BLaER1 (cell line): ENCODE measurements around the gene RAMACL.
"Not testable (repeated sequence)": the region's sequence is repeated elsewhere in the genome, so short reads cannot be mapped to it uniquely, and the experiment has no call there.

Source experiments
- H3K27ac ChIP-seq: shearing (Covaris generic); formaldehyde crosslinking; 2 replicates; pipeline ENCODE4 v1.8.1; 2022
- H3K27me3 ChIP-seq: shearing (Covaris generic); formaldehyde crosslinking; 2 replicates; pipeline ENCODE4 v1.8.1; 2022
- H3K36me3 ChIP-seq: shearing (Covaris generic); formaldehyde crosslinking; 2 replicates; pipeline ENCODE4 v1.8.1; 2022
- H3K4me1 ChIP-seq: shearing (Covaris generic); formaldehyde crosslinking; 2 replicates; pipeline ENCODE4 v1.8.1; 2022
- H3K4me2 ChIP-seq: shearing (Covaris generic); formaldehyde crosslinking; 2 replicates; pipeline ENCODE4 v1.8.1; 2022
- H3K4me3 ChIP-seq: shearing (Covaris generic); formaldehyde crosslinking; 2 replicates; pipeline ENCODE4 v1.8.1; 2022
- H3K9ac ChIP-seq: shearing (Covaris generic); formaldehyde crosslinking; 2 replicates; pipeline ENCODE4 v1.8.1; 2022
- H3K9me3 ChIP-seq: shearing (Covaris generic); formaldehyde crosslinking; 2 replicates; pipeline ENCODE4 v1.8.1; 2022
- H4K20me1 ChIP-seq: shearing (Covaris generic); formaldehyde crosslinking; 2 replicates; pipeline ENCODE4 v1.8.1; 2022
- Cebpa-rat ChIP-seq: shearing (Covaris generic); IDR thresholded peaks from 2 replicates; pipeline ENCODE4 v1.8.1; 2022

Gene RAMACL

GRCh38 chr6:166586424-166587156, at the start of gene RAMACL:
Gene RAMACL, minus strand, starts transcription at chr6:166586678. Its CDS starts 201 bp downstream, at chr6:166586477.
- Histone ChIP-seq H3K27ac (peak within 1 kb of the TSS; percentile 39; the same call in 1 of the 2 replicates), H4K20me1 (peaks cover 8% of the 10 kb centered on the region; the same call in 1 of the 2 replicates), H3K4me1 (peaks cover 47% of the 10 kb centered on the region), H3K27me3 (no peaks in the 10 kb centered on the region), H3K4me2 (peak within 1 kb of the TSS; percentile 86), H3K9me3 (no peaks in the 10 kb centered on the region), H3K36me3 (no peaks in the 10 kb centered on the region), H3K9ac (no peak within 1 kb of the TSS), H3K4me3 (no peak within 1 kb of the TSS)
- no peak for TF ChIP-seq Cebpa-rat

DNA sequence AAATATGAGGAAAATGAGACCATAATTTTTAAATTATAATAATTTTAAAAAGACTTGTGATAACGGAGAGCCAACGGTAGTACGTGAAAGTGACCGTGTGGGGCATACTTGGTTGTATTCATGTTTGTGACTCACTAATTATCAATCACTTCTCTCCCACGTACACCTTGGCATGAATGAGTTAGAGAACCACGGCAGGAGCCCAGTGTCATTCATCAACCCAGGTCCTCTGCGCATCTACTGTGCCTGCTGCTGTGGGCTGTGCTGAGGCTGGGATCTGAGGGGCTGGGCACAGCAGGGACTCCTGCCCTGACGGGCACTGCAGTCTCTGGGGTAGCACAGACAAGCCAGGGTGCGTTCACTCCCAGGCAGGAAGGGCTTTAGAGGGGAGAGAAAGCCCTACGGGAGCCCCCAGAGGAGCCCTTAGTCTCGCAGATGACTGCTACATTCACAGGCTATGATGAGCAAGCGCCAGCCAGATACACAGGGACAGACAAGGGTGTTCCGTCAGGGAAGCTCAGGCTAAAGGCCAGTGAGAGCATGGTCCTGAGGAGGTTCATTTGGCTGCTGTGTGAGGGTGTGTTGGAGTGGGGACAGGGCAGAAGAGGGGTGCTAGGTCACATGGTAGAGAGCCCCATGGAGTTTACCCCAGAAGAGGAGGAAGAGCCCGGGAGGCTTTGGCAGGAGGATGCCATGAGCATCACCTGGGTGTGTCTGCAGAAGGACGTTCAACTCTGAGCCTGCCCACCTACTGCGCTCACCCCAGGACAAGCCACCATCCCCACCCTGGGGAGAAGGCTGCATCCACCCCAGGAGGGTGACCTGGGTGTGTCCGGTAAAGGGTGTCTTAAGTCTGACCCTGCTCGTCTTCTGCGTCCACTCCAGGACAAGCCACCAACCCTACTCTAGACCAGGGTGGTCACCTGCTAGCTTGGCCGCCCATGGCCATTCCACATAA, 48.8 kb upstream of the RAMACL start:
- no peaks in the 10 kb centered on the region for H3K27me3 ChIP-seq
- H3K9me3 ChIP-seq: no peaks in the 10 kb centered on the region
- TF ChIP-seq Cebpa-rat: no peak
- H3K27ac ChIP-seq: no peak overlapping the region
- no peak overlapping the region for H3K4me3 ChIP-seq
- H4K20me1 ChIP-seq: no peaks in the 10 kb centered on the region
- H3K4me1 ChIP-seq: peaks cover 87% of the 10 kb centered on the region
- no peaks in the 10 kb centered on the region for H3K36me3 ChIP-seq
- H3K9ac ChIP-seq: no peak overlapping the region
- 0 out of 2 replicates have a peak overlapping the region, but pooled peaks have one; percentile 25 for H3K4me2 ChIP-seq

DNA sequence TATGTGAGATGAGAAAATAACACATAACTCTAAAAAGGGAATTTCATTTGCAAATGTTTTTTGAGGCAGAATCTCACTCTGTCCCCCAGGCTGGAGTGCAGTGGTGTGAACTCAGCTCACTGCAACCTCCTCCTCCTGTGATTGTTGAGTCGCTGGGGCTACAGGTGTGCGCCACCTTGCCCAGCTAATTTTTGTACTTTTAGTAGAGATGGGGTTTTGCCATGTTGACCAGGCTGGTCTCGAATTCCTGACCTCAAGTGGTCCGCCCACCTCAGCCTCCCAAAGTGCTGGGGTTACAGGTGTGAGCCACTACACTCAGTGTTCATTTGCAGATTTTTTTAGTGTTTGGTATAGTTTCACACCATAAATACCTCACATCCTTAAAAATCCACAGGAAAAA, 48.1 kb upstream of the RAMACL start:
- not testable (repeated sequence) for H3K27me3 ChIP-seq, H3K9ac ChIP-seq, H3K36me3 ChIP-seq, H3K4me2 ChIP-seq, H3K9me3 ChIP-seq, H3K27ac ChIP-seq, H4K20me1 ChIP-seq, H3K4me3 ChIP-seq
- peaks cover 85% of the 10 kb centered on the region for H3K4me1 ChIP-seq

- no peak overlapping the region for H3K27ac ChIP-seq
- H3K4me3 ChIP-seq: no peak overlapping the region
- H3K4me1 ChIP-seq: peaks cover 82% of the 10 kb centered on the region
- H4K20me1 ChIP-seq: no peaks in the 10 kb centered on the region
- no peak for TF ChIP-seq Cebpa-rat
- H3K4me2 ChIP-seq: peak overlapping the region; percentile 38
- H3K27me3 ChIP-seq: no peaks in the 10 kb centered on the region
- H3K9ac ChIP-seq: no peak overlapping the region
- H3K9me3 ChIP-seq: no peaks in the 10 kb centered on the region
- H3K36me3 ChIP-seq: no peaks in the 10 kb centered on the region
Measured at GRCh38 chr6:166633732-166634535, 47.5 kb upstream of the RAMACL start.

- peak overlapping the region; percentile 38 for H3K4me2 ChIP-seq
- no peak for TF ChIP-seq Cebpa-rat
Measured at GRCh38 chr6:166632731-166633130, 46.3 kb upstream of the RAMACL start.

GRCh38 chr6:166630462-166630861, 44.0 kb upstream of the RAMACL start:
- Histone ChIP-seq H3K27ac (no peak overlapping the region), H3K4me3 (no peak overlapping the region), H3K4me2 (peak overlapping the region; percentile 46), H3K36me3 (no peaks in the 10 kb centered on the region), H3K4me1 (peaks cover 70% of the 10 kb centered on the region), H3K9me3 (no peaks in the 10 kb centered on the region), H3K27me3 (peaks cover 16% of the 10 kb centered on the region), H3K9ac (no peak overlapping the region), H4K20me1 (peaks cover 11% of the 10 kb centered on the region; the same call in 1 of the 2 replicates)
- TF ChIP-seq Cebpa-rat: no peak

More at GRCh38 chr6:166632731-166633130, 46.3 kb upstream of the RAMACL start:
- no peaks in the 10 kb centered on the region for H3K36me3 ChIP-seq
- no peaks in the 10 kb centered on the region for H4K20me1 ChIP-seq
- H3K9ac ChIP-seq: no peak overlapping the region
- no peaks in the 10 kb centered on the region for H3K27me3 ChIP-seq
- H3K4me3 ChIP-seq: no peak overlapping the region
- H3K27ac ChIP-seq: no peak overlapping the region; the same call in 1 of the 2 replicates
- H3K4me1 ChIP-seq: peaks cover 80% of the 10 kb centered on the region
- H3K9me3 ChIP-seq: no peaks in the 10 kb centered on the region

- H3K27ac ChIP-seq: no peak overlapping the region
- peaks cover 23% of the 10 kb centered on the region for H3K27me3 ChIP-seq
- H3K4me3 ChIP-seq: no peak overlapping the region
- no peak overlapping the region for H3K9ac ChIP-seq
- no peaks in the 10 kb centered on the region for H3K36me3 ChIP-seq
- H3K4me1 ChIP-seq: peaks cover 64% of the 10 kb centered on the region
- H3K4me2 ChIP-seq: no peak overlapping the region
- H3K9me3 ChIP-seq: no peaks in the 10 kb centered on the region
- no peak for TF ChIP-seq Cebpa-rat
- H4K20me1 ChIP-seq: peaks cover 13% of the 10 kb centered on the region; the same call in 1 of the 2 replicates
Measured at GRCh38 chr6:166629628-166630027, 43.1 kb upstream of the RAMACL start.

DNA sequence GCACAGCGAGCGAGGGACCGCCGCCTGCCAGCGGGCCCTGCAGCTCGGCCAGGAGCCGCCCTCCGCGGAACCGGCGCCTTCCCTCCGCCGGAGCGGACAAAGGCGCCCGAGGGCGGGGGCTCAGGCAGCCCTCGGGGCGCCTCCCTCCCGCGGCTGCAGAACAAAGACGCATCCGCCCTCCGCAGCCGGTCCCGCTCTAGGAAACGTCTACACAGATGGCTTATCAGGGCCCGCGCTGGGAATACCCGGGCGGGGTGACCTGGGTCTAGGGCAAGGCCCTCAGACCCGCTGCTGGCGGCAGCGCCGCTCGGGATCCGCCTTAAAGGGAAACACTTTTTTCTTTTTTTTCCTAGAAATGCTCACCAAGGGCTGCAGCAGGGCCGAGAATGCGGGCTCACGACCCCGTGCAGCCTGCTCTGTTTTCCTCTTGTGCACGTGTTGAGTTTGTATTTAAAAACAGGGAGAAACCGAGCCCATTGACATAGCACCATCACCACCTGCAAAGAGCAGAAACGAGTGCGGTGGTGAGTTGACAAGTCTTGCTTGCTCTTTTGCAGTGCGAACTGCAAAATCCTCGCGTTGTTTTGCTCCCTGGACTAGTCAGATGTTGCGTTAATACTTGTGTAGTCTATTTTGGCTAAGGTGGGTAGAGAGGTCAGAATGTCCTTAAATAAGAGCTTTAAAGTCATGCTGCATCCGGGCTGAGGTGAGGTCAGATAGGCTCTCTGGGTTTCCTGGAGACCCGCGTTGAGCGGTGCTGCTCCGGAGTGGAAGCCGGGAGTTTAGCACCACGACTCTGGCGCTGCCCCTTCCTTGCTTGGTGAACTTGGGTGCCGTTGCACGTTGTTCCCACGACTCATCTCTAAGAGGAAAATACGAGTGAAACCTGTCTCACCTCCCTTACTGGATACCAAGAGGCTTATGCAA, 41.7 kb upstream of the RAMACL start:
- peak overlapping the region; percentile 67 for H3K4me3 ChIP-seq
- H3K4me2 ChIP-seq: peak overlapping the region; percentile 94
- H3K9ac ChIP-seq: peak overlapping the region; percentile 77
- H4K20me1 ChIP-seq: peaks cover 16% of the 10 kb centered on the region; the same call in 1 of the 2 replicates
- H3K36me3 ChIP-seq: no peaks in the 10 kb centered on the region
- TF ChIP-seq Cebpa-rat: no peak
- peak overlapping the region; percentile 86 for H3K27ac ChIP-seq
- H3K27me3 ChIP-seq: peaks cover 24% of the 10 kb centered on the region
- peaks cover 54% of the 10 kb centered on the region for H3K4me1 ChIP-seq
- no peaks in the 10 kb centered on the region for H3K9me3 ChIP-seq
